ENCODE data around the gene BCKDHA. TPM values are rescaled to one million over a fixed set of nuclear protein-coding genes. Genes with fewer than 3 reads are reported as not detected.
"Not testable (repeated sequence)": the region's sequence is repeated elsewhere in the genome, so short reads cannot be mapped to it uniquely, and the experiment has no call there.

Gene BCKDHA
- total RNA-seq, 1 donor from 2014 or later = 19.5 TPM

DNA sequence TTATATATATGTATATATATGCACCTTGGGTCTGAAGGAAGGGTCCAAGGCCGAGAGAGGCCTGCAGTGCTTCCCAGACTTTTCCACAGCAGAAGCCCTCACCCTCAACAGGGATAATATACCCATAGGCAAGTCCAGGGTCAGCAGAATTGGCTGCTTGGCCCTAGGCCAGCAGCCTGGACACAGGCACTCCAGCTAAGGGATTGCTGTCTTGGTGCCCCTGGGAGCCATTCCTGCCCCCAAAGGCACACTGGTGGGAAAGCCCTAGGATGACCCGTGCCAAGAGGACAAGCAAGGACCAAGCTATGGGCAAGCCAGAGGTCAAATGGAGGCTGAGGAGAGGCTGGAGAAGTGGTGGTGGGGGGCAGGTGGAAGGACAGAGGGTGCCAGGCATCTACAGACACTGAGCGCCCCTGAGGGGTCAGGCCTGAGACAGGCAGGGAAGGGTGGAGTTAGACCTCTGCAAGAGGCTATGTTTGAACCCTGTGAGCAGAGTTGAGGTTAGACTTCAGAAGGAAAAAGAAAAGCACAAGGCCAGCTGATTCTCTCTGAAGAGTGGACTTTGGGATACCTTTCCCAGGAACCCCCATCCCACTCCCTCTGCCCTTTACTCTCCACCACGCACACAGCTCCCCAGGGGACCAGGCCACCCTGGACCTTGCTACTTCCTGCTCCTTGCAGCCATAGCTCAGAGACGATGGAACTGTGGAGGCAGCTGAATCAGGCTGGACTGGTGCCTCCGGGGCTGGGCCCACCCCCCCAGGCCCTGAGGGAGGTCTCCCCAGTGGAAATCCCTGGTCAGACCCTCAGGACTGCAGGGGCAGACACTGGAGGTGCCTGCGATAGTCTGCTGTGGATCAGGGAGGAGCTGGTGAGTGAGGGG is 45.1 kb downstream of the BCKDHA start, which contains the start of gene ERICH4:
Gene ERICH4 (plus strand): TSS at position 684 of the 883 bp plus-strand sequence. CDS start 14 bp downstream, at position 698.
- intact Hi-C loops (cut with micrococcal nuclease) = no loop called here

DNA sequence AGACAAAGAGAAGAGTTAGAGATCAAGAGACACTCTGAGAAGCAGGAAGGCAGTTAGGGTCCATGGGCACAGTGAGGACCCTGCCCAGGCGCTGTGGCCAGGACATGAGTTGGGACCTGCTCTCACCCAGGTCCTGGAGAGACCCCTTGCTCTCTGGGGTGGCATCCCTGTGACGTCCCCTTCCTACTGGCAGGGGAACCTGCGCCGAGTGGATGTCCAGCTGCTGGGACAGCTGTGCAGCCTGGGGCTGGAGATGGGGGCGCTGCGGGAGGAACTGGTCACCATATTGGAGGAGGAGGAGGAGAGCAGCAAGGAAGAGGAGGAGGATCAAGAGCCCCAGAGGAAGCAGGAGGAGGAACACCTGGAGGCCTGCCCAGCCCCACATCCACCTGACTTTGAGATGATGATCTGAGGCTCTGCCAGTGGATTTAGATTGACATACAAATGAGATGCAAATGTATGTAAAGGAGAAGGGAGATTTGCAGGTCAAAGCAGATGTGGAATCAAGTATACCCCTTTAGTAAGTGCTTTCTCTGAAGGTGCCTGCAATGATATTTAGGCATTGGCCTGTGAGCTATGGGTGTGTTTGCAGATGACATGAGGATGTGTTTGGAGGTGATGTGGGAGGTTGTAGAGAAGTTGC is 46.3 kb downstream of the BCKDHA start:
- intact Hi-C loops (cut with micrococcal nuclease) = no loop called here

DNA sequence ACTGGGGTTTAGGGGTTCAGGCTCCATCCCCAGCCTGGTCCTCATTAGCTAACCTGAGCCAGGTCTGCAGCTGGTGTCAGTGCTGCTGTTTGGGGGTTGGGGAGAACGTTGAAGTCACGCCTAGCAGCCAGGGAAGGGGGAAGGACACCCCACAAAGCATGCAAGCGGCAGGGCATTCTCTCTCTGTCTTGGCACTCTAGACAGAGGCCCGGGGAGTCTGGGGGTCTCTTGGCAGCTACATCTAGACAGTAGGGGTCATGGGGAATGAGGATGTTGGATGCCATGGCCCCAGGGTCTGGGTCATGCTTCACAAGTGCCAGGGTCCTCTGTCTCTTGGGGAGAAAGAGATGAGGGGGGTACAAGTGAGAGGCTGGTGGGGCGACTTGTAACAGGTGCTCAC is 48.0 kb downstream of the BCKDHA start:
- intact Hi-C loops (cut with micrococcal nuclease) = no loop called here

DNA sequence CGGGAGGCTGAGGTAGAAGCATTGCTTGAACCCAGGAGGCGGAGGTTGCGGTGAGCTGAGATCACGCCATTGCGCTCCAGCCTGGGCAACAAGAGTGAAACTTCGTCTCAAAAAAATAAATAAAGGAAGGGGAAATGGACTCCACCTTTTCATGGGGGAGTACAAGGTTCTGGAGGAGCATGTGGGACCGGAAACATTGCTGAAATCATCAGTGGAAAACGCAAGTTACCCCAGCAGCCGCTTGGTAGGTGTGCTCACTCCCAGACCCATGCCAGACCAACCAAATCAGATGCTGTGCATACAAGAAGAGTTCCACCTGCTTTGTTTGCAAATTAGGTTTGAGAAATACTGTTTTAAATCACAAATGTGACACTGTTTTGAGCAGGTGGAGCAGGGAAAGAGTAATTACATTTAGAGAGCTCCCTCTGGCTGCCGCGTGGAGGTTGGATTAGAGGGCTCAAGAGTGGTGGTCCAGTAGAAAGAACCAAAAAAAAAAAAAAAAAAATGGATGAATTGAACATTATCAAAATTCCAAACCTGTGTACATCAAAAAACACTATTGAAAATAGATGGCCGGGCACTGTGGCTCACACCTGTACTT is 50.2 kb downstream of the BCKDHA start:
- intact Hi-C loops (cut with micrococcal nuclease) = loop anchor here (2.0 kb wide), 2 partner anchors 115 to 149 kb away; no protein-coding TSS in a partner anchor

DNA sequence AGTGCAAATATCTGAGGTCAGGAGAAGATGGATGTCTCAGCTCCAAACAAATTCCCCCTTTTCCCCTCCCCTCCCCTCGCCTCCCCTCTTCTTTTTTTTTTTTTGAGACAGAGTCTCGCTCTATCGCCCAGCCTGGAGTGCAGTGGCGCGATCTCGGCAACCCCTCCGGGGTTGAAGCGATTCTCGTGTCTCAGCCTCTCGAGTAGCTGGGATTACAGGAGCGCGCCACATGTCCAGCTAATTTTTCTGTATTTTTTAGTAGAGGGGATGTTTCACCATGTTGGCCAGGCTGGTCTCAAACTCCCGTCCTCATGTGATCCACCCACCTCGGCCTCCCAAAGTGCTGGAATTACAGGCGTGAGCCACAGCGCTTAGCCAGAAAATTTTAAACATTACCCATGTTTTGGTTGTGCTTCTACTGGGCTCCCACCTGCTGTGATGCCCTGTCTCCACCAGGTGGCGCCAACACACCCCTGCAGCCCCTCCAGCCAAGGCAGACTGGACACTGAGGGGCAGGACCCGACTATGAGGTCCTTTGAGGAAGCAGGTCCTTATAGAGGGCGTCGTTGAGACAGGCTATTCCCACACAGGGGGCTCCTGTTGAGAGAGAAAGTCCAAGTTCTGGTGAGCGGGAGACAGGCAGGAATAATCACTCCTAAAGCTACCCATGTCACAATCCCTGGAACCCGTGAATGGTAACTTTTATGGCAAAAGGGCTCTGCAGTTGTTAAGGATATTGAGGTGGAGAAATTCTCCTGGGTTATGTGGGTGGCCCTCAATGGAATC is 51.7 kb downstream of the BCKDHA start:
- intact Hi-C loops (cut with micrococcal nuclease) = loop anchor here (1.0 to 2.0 kb wide), 5 partner anchors 10 to 148 kb away; partner anchors contain the start of gene DMAC2

DNA sequence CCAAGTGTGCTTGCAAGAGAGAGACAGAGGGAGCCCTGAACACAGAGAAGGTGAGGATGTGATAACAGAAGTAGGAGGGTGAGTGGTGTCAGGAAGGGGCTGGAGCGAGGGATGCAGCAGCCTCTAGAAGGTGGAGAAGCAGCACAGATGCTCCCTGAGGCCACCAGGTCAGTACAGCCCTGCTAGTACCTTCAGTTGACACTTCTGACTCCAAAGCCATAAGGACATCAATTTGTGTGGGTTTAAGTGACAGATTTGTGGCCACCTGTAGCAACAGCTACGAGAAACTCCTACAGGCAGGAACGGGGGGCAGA is 52.2 kb downstream of the BCKDHA start:
- intact Hi-C loops (cut with micrococcal nuclease) = loop anchor here (1.0 to 2.0 kb wide), 5 partner anchors 11 to 147 kb away; partner anchors contain the start of gene DMAC2

DNA sequence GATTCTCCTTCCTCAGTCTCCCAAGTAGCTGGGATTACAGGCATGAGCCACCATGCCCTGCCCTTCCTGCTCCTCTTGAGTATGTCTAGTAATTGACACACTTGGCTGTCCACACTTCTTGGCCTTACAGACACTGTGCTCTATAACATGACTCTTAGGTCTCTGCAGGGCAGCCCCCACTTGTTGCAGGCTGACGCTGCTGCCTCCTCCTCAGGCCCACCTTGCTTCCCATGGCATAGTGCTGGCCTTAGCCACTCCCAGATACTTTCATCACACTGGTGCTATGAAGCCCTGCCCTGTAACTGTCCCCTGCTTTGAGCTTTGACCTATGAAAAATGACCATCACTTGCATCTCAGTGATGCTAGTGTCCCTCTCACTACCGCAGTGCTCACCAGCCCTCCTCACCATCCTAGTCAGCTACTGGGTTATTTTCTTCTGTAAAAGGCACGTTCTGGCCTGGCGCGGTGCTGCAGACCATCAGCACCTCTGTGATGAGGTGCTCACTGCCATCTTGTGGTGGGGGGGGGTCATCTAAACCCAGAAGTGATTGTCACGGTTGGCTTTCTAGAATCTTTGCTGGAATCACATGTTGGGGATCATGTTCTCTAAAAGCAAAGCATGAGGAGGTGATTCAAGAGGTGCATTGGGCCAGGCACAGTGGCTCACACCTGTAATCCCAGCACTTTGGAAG is 55.1 kb downstream of the BCKDHA start:
- intact Hi-C loops (cut with micrococcal nuclease) = no loop called here

DNA sequence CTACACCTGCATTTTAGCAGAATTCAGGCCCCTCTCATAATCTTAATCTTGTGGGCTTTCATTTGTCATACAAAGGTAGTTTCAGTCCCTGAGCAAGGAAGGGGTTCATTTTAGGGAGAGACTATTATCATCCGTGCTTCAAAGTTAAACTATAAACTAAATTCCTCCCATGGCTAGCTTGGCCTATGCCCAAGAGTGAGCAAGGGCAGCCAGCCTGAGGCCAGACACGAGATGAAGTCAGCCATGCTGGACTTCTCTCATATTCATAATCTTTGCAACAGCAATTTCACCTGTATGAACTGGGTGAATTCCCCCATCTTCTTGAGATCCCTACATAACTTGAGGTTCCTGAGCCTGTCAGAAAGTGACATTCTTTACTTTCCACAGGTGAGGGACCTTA is 58.3 kb downstream of the BCKDHA start:
- intact Hi-C loops (cut with micrococcal nuclease) = no loop called here

DNA sequence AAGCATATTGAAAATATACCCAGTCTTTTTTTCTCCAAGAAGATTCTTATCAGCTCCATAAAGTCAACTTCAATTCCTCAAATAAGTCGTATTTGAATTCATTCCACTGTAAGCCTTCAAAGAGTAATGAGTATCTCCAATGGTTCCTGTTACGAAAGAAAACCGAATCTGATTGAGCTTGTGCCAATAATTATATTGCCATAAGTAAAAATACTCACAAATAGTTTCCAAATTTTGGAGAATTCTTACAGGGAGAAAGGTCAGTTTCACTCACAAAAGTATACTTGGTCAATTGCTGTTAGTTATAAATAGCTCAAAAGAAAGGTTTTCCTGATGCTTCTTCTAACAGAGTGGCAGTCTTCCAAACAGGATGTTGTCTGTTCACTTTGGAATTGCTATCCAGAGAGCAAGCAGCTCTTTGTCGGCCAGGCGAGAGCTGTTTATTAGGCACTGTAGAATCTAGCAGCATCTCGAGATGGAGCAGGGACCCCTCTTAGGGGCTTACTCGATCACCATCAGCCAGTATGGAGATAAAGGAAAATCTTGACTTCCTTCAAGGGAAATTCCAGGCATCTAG is 58.8 kb downstream of the BCKDHA start:
- intact Hi-C loops (cut with micrococcal nuclease) = no loop called here

DNA sequence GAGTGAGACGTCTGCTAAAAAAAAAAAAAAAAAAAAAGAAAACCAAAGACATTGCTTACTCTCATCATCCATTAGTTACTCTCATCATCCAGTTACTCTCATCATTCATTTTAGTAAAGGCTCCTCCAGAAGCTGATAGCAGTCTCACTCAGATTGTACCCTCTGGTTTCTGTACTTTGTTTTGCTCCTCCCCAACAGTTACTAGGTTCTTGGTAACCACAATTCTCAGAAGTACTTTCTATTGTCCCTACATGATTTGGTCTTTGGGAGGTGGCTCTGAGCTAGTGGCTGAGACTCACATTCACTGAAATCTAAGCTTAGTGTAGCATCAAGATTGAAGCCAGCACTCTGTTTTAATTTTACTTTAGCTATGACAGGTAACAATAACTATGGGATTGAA is 59.6 kb downstream of the BCKDHA start:
- intact Hi-C loops (cut with micrococcal nuclease) = no loop called here

DNA sequence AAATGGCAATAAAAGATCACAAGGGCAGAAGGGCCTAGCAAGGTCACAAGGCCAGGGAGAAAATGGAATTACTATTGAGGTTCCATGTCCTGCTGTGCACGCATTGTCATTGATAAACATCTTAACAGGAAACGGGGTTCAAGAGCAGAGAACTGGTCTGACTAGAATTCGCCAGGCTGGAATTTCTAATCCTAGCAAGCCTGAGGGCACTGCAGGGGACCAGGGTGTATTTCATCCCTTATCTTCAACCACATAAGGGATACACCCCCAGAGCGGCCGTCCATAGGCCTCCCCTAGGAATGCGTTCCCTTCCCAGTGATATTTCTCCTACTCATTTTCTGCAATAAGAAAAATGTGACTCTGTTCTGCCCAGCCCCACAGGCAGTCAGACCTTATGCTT is 64.9 kb downstream of the BCKDHA start:
- intact Hi-C loops (cut with micrococcal nuclease) = no loop called here

DNA sequence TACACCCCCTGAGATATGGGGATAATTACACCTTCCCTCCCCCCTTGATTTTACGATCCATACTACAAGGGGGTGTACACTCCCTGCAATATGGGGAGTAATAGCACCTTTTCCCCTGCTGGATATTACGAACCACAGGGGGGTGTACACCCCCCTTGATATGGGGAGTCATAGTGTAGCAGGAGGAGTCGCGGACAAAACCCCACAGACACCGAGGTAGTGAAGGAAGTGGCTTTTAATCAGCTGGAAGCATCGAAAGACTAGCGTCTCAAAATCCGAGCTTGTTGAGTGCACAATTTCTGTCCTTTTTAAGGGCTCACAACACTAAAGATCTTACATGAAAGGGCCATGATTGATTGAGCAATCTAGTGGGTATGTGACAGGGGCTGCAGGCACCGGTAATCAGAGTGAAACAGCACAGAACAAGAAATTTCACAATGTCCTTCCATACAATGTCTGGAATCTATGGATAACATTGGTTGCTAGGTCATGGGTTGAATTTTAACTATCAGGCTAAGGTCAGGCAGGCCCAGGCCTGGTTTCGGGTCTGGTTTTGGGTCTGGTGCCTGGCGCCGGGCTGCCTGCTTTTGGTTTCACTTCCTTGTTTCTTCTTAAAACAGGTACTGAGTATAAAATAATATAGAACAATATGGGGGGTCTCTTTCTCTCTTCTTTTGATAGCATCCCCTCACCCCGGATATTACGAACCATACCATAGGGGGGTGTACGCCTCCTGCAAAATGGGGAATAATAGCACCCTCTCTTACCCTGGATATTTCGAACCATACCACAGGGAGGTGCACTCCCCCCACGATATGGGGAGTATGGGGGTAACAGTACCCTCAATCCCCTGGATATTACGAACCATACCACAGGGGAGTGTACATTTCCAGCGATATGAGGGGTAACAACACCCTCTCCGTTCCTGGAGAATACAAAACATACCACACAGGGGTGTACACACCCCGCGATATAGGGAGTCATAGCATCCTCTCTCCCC is 65.9 kb downstream of the BCKDHA start:
- intact Hi-C loops (cut with micrococcal nuclease) = not testable (repeated sequence)

Other genes starting within 250 kb of the BCKDHA start
- 0.23 and 0.41 TPM in 2 replicates for gene CYP2S1, start 204.6 kb upstream of the BCKDHA start, total RNA-seq
- gene AXL, start 178.6 kb upstream of the BCKDHA start, total RNA-seq = not detected in 2 replicates
- gene HNRNPUL1, start 133.4 kb upstream of the BCKDHA start, total RNA-seq = 331 and 349 TPM in 2 replicates
- gene CCDC97, start 87.6 kb upstream of the BCKDHA start, total RNA-seq = 51.7 and 55.9 TPM in 2 replicates
- gene TGFB1, start 43.9 kb upstream of the BCKDHA start, total RNA-seq = 179 and 181 TPM in 2 replicates
- gene B9D2, start 33.7 kb upstream of the BCKDHA start, total RNA-seq = 11.5 TPM in 2 replicates
- 4.4 and 5.6 TPM in 2 replicates for gene TMEM91, start 21.3 kb upstream of the BCKDHA start, total RNA-seq
- gene EXOSC5, start 459 bp upstream of the BCKDHA start, total RNA-seq = 32.3 and 37.7 TPM in 2 replicates
- gene B3GNT8, start 29.6 kb downstream of the BCKDHA start, total RNA-seq = 2.4 and 2.8 TPM in 2 replicates
- 44.5 and 48.9 TPM in 2 replicates for gene DMAC2, start 42.1 kb downstream of the BCKDHA start, total RNA-seq
- not detected in 2 replicates for gene ERICH4, start 45.3 kb downstream of the BCKDHA start, total RNA-seq
- 44.3 and 49.9 TPM in 2 replicates for gene CEACAM21, start 178.3 kb downstream of the BCKDHA start, total RNA-seq
- gene CEACAM4, start 229.3 kb downstream of the BCKDHA start, total RNA-seq = not detected in 2 replicates